Endothelial cell of umbilical vein (primary cell): Measurements from ENCODE around the gene DNAJC7.

Experiments used
- CTCF ChIP-seq, 2 donors: IDR thresholded peaks; 1 replicate in 1 of 2; 2 replicates in 1 of 2; pipeline ENCODE4 v1.5.1; 2011; ENCODE audit warnings: low read length in 2 of 2, mild to moderate bottlenecking in 2 of 2, moderate library complexity in 2 of 2, control low read depth in 1 of 2, inconsistent platforms in 1 of 2, low read depth in 1 of 2; ENCODE audit not compliant: insufficient read depth in 1 of 2; ENCODE audit errors: extremely low read depth in 1 of 2
- EZH2 ChIP-seq: IDR thresholded peaks from 2 replicates; pipeline ENCODE4 v1.6.1; 2012; ENCODE audit warnings: borderline replicate concordance, low read depth, mild to moderate bottlenecking, moderate library complexity, low read length, inconsistent platforms; ENCODE audit not compliant: severe bottlenecking
- FOS ChIP-seq: IDR thresholded peaks from 2 replicates; pipeline ENCODE4 v1.6.1; 2011; ENCODE audit warnings: mild to moderate bottlenecking, low read length, moderate library complexity, borderline replicate concordance; ENCODE audit not compliant: insufficient read depth
- GATA2 ChIP-seq: IDR thresholded peaks from 2 replicates; pipeline ENCODE4 v1.7.0; 2011; ENCODE audit warnings: low read depth, mild to moderate bottlenecking, moderate library complexity, mixed read lengths, low read length; ENCODE audit not compliant: insufficient read length, insufficient read depth
- JUN ChIP-seq: IDR thresholded peaks from 2 replicates; pipeline ENCODE4 v1.6.1; 2011; ENCODE audit warnings: borderline replicate concordance, low read depth; ENCODE audit not compliant: insufficient read length, insufficient read depth
- MAX ChIP-seq: IDR thresholded peaks from 2 replicates; pipeline ENCODE4 v1.6.1; 2011; ENCODE audit not compliant: insufficient read depth, insufficient read length
- MYC ChIP-seq: IDR thresholded peaks from one replicate; pipeline ENCODE4 v1.6.1; 2011; ENCODE audit warnings: mild to moderate bottlenecking, low read depth, low read length
- POLR2A ChIP-seq: IDR thresholded peaks from 2 replicates; pipeline ENCODE4 v1.6.1; 2012; ENCODE audit warnings: low read depth, mild to moderate bottlenecking, control low read depth, low read length
- POLR2AphosphoS5 ChIP-seq: IDR thresholded peaks from 2 replicates; pipeline ENCODE4 v1.6.1; 2012; ENCODE audit warnings: low read depth, mild to moderate bottlenecking, control low read depth, low read length, moderate library complexity; ENCODE audit not compliant: insufficient read depth

- TF ChIP-seq CTCF (IDR thresholded peaks at IDR 0.05; ENCODE audit: extremely low read depth in 1 of 2, insufficient read depth in 1 of 2, low read depth in 1 of 2, low read length in 2 of 2), result no peak
- no peak for TF ChIP-seq POLR2A
- no peak for TF ChIP-seq EZH2
- TF ChIP-seq POLR2AphosphoS5, result no peak
- no peak for TF ChIP-seq MYC
- TF ChIP-seq MAX, result no peak
- TF ChIP-seq JUN, result no peak
- no peak for TF ChIP-seq GATA2
- no peak for TF ChIP-seq FOS
Observed at GRCh38 chr17:41970901-41971331, 46.3 kb downstream of the DNAJC7 start.
